HuH-7.5 (cell line): Measurements from ENCODE around the gene TIAM2.
"Not testable (repeated sequence)": the region's sequence is repeated elsewhere in the genome, so short reads cannot be mapped to it uniquely, and the experiment has no call there.

ENCODE experiments used
- DNase-seq: peaks from one replicate; pipeline ENCODE4 v3.0.0; 2011; ENCODE audit warnings: low spot score

Gene TIAM2

GRCh38 chr6:155100087-155100486 is 105.0 kb downstream of the TIAM2 start:
- DNase-seq: no peak

GRCh38 chr6:155100591-155100990 is 105.5 kb downstream of the TIAM2 start:
- no peak for DNase-seq

- DNase-seq: not testable (repeated sequence)
Observed at GRCh38 chr6:155103083-155103645, 108.0 kb downstream of the TIAM2 start.

GRCh38 chr6:155103816-155104366 is 108.8 kb downstream of the TIAM2 start:
- DNase-seq: no peak

GRCh38 chr6:155106456-155107115 is 111.5 kb downstream of the TIAM2 start:
- DNase-seq: no peak

GRCh38 chr6:155107432-155108069 is 112.4 kb downstream of the TIAM2 start:
- no peak for DNase-seq

- no peak for DNase-seq
Observed at GRCh38 chr6:155108070-155108820, 113.1 kb downstream of the TIAM2 start.

- DNase-seq: no peak
Observed at GRCh38 chr6:155110721-155111120, 115.6 kb downstream of the TIAM2 start.

GRCh38 chr6:155112757-155113156 is 117.6 kb downstream of the TIAM2 start:
- DNase-seq: no peak

GRCh38 chr6:155115893-155116570 is 120.9 kb downstream of the TIAM2 start:
- no peak for DNase-seq

- DNase-seq: no peak
Observed at GRCh38 chr6:155116571-155116910, 121.4 kb downstream of the TIAM2 start.

- DNase-seq: no peak
Observed at GRCh38 chr6:155117256-155117655, 122.1 kb downstream of the TIAM2 start.

GRCh38 chr6:155117785-155118184 is 122.7 kb downstream of the TIAM2 start:
- no peak for DNase-seq

- not testable (repeated sequence) for DNase-seq
Observed at GRCh38 chr6:155119201-155119600, 124.1 kb downstream of the TIAM2 start.

GRCh38 chr6:155120034-155120433 is 124.9 kb downstream of the TIAM2 start:
- DNase-seq: no peak

- DNase-seq: no peak
Observed at GRCh38 chr6:155121294-155121693, 126.2 kb downstream of the TIAM2 start.

GRCh38 chr6:155121699-155122098 is 126.6 kb downstream of the TIAM2 start:
- DNase-seq: no peak

- no peak for DNase-seq
Observed at GRCh38 chr6:155122199-155122950, 127.3 kb downstream of the TIAM2 start.

GRCh38 chr6:155123520-155123919 is 128.4 kb downstream of the TIAM2 start:
- no peak for DNase-seq

GRCh38 chr6:155125906-155126305 is 130.8 kb downstream of the TIAM2 start:
- DNase-seq: no peak

GRCh38 chr6:155126727-155127439 is 131.8 kb downstream of the TIAM2 start:
- DNase-seq: peak; percentile 37
